Measurements from ENCODE around the gene OR2F1.

DNA sequence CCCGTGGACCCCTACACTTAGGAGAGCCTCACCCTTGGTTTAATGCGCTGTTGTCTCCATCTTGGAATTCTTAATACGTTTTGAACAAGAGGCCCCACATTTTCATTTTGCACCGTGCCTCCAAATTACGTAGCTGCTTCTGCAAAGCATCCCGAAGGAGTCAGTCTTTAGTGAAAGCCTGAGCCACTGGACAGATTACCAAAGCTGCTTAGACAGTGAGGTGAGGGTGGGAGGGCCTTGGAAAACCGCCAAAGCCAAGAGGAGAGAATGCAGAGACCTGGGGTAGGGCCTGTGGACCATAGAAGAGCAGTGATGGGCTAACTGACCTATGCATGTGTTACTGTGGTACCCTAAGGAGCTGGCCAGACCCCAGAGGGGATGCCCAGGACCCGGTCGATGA is 48.5 kb upstream of the OR2F1 start:
- TF ChIP-seq, protein P1, sequence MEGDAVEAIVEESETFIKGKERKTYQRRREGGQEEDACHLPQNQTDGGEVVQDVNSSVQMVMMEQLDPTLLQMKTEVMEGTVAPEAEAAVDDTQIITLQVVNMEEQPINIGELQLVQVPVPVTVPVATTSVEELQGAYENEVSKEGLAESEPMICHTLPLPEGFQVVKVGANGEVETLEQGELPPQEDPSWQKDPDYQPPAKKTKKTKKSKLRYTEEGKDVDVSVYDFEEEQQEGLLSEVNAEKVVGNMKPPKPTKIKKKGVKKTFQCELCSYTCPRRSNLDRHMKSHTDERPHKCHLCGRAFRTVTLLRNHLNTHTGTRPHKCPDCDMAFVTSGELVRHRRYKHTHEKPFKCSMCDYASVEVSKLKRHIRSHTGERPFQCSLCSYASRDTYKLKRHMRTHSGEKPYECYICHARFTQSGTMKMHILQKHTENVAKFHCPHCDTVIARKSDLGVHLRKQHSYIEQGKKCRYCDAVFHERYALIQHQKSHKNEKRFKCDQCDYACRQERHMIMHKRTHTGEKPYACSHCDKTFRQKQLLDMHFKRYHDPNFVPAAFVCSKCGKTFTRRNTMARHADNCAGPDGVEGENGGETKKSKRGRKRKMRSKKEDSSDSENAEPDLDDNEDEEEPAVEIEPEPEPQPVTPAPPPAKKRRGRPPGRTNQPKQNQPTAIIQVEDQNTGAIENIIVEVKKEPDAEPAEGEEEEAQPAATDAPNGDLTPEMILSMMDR (IDR thresholded peaks at IDR 0.05) = no peak
- TF ChIP-seq POLR2AphosphoS5 (IDR thresholded peaks at IDR 0.05) = no peak
- no peak for TF ChIP-seq POLR2A (IDR thresholded peaks at IDR 0.05)
